EH (cell line): ENCODE measurements around the gene HOXC11.
A peak's percentile ranks its signal among the peaks of the same experiment; 100 is the strongest.

Source experiments
- DNase-seq: peaks from one replicate; pipeline ENCODE4 v3.0.0-alpha.2; 2015; ENCODE audit warnings: low read depth

HOXC11 gene

GRCh38 chr12:53958128-53958527 is 14.8 kb upstream of the HOXC11 start:
- DNase-seq: no peak

DNA sequence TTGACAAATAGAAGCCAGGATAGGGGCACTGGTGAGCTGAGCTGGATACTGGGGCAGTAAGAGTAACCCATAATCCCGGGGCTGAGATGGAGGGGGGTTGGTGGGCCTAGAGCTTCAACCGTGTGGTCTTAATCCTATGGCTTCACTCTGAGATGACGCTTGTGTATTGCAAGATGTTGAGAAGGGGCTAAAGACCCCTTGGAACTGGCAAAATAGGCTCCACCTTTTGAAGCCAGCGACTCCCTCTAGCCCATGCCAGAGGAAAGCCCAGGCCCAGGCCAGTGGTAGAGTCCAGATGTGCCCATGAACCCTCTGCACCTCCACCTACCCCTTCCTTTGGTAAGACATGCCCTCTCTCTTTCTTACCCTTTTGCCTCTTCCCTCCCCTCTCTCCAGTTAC is 13.6 kb upstream of the HOXC11 start:
- no peak for DNase-seq

GRCh38 chr12:53960187-53961024 is 12.5 kb upstream of the HOXC11 start:
- DNase-seq: no peak

DNA sequence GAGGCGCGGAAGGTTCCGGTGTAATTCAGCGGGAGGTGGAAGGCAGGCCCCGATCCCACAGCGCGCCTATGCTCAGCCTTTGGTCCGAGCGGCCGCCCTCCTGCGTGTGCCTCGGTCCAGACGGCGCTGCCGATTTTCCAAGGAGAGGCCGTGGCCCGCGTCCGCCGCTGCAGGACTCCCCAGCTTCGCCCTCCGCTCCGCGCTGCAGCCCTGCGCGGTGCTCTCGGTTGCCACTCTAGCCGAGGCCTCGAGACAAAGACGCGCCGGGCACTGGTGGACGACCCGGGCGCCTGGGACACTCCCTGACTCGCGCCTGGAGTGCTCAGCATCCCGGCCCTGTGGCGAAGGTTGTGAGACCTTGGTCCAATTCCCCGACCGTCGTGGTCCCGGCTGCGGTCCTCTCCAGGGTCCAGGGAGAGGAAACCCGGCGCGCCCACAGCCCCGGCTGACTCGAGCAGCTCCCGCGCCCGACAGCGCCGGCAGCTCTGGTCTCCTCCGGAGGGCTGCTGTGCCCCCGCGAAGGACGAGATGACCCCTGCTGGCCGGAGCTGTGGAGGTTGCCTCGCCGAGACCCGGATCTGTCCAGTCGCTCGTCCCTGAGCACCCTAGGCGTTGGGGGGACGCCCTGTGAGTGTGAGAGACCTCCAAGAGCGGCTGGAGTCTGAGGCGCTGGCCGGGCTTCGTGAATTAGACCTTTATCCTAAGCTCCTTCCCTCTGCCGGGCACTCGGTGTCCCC is 11.7 kb upstream of the HOXC11 start:
- DNase-seq: no peak

DNA sequence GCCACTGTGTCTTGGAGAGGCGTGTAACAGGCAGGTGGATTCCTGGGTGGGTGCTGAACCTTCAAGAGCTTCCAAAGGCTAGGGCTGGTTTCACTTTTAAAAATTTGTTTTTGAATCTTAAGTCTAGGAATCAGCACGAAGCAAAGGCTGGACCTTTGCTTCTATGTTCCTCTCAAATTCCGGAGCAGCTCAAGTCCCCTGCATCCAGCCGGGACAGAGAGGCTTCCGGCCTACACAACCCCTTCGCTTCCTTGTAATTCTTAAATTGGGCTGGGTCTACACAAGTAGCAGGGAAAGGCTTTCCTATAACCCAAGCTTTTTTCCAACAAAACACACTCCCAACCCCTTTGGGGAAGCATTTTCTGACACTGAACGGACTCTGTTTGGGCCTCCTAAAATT is 9.9 kb upstream of the HOXC11 start:
- DNase-seq: no peak

DNA sequence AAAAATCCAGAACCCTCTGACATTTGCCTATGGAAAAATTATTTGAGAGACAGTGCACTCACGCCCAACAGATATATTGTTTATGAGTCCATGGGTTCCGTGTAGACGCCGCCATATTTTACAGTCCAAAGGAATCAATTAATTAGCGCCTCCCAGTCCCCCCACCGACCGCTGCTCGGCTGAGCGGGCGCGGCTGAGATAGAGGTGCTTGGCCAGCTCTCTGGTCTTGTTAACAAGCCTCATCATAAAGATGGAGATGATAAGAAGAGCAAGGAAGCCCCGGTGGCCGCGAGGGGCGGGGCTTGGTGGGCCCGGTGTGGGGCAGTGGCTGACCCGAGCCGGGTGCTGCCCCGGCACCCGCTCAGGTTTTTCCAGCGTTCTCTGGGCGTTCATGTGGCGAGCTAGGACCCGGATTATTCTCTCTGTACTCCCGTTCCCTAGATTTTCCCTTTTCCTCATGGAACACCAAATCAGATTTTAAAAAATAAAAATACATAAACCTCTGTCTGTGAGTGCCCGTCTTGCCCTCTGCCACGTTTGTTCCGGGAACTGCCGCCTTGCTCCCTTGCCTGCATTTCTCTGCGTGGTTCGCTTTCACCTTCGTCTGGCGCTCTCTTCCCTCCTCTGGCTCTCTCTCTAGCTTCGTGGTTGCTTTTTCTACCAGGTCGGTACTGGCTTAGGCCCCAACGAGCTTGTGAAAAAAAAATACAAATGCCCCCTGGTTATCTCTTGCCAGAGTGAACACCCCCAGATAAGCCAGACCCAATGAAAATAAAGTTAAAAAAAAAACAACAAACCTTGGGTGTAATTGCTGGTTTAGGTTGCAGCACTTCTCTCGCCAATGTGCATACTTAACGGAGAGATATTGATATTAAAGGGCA is 9.3 kb upstream of the HOXC11 start:
- peak; percentile 42 for DNase-seq

DNA sequence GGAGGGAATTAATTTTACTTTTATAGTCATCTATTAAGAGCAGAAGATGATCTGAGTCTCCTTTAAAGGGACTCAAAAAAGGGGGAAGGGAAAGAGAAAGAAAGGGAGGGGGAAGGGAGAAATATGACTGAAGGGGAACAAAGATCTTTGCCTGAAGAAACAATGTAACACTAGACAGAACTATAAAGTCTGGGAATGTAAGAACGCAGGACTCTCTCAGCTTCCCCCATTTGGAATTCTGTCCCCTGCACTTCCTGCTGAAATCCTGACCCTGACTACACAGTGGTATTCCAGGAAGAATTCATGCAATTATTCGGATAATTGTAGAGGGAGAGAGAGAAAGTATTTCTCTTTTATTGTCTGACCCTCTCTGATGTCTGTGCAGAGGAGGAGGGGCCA is 8.6 kb upstream of the HOXC11 start:
- peak; percentile 82 for DNase-seq

DNA sequence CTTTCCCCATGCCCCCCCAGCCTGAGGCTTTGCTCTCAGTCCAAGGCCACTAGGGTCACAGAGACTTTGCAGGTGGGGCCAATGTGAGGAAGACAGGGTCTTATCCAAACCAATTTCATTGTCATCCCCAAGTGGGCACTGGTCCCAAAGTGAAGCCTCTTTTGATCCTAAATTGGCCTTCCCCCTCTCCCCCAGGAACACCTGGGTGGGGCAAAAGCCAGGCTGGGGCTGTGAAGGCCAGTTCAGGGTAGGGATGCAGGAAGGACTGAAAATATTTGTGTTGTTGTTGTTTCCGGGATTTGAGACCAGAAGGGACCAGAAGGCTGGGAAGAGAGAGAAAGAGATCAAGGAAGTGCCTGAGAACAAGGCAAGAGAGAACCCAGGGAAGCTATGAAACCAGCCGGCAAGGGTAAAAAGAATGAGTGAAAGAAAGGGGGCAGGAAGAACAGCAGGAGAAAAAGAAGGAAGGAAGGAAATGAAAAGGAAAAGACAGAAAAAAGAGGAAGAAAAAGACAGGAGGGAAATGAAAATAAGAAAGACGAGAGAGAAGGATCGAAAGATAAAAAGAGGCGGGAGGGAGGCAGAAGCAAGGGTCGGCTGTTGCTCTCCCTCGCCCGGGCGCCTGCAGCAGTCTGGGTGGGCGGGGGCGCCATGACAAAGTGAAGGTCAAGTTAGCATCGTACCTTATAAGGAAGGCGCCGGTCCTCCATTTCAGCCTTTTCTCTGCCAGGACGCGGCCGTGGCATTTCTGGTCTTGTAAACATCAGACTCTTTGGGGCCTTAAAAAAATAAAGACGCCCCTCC is 7.4 kb upstream of the HOXC11 start:
- peak; percentile 93 for DNase-seq

- no peak for DNase-seq
These were observed 6.9 kb upstream of the HOXC11 start for GRCh38 chr12:53966085-53966384.

DNA sequence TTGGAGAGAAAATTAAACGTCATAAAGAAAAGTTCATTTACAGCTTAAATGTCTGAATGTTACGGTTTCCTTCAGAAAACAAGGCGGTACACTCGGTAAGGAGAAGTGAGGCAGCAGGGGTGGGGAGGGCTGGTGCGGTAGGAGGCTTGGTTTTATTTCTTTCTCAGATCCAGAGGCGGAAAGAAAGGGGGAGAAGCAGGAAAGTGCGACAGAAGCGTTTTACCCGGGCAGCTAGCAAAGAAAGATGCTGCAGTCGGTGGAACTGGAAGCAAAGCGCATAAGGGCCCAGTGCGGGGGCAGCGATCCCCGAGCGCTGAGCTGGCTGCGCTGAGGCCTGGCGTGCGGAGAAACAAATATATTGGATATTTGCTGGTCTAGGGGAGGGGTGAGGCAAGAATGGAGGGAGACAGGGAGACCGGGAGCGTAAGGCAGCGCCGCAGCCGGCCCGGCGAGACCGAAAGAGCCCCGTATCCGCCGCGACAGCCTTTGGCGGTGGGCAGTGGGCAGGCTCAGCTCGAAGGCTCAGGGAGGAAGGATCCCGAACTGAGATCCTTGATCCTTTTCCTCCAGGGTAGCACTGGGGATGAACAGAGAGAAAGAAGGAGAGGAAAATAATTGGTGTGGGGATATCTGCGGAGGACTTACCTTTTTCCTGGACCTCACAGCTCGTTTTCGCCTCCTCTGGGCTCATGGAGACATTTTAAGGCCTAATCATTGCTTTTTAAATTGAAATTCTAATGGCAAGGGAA is 6.4 kb upstream of the HOXC11 start:
- peak; percentile 49 for DNase-seq

DNA sequence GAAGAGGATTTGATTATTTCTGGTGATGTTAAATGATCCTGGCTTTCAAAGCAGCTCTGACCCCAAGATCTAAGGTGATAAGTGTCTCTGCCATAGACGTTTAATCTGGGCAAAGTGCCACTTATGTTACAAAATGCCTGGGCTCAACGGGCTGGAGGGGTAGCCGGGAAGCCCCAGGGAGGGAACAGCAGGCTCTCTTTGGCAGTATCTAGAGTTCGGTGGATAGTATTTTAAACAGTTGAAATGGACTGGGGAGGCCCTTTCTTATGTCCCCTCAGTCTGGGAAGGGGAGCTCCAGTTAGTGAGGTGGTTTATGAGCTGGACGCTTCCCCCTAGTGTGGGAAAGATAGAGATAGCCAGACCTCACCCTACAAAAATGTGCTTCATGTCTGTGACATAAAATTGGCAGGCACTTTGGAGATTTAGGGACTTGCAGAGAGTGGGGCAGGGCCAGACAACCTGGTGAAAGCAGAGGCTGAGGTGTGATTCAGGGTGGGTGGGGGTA is 5.5 kb upstream of the HOXC11 start:
- DNase-seq: peak; percentile 83

- peak; percentile 67 for DNase-seq
These were observed 4.5 kb upstream of the HOXC11 start for GRCh38 chr12:53968214-53969127.

- DNase-seq: peak; percentile 62
These were observed 3.2 kb upstream of the HOXC11 start for GRCh38 chr12:53969588-53970259.

- DNase-seq: no peak
These were observed 2.5 kb upstream of the HOXC11 start for GRCh38 chr12:53970451-53970850.

DNA sequence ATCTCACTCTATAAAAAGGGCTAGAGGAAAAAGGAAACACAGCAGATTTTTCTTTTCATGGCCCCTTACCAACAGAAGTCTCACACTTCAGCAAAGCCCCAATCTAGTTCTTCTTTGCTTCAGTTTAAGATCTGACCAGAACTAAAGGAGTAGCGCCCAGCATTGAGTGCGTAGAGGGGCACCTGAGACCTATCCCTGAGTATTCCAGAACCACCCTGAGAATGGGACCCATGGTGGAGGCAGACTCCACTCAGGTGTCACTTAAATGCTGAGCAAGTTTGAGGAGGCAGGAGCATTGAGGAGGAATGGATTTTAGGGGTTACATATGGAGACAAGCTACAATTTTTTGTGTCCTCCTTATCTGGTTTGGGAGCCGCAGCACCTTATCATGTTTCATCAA is 1.8 kb upstream of the HOXC11 start:
- no peak for DNase-seq

DNA sequence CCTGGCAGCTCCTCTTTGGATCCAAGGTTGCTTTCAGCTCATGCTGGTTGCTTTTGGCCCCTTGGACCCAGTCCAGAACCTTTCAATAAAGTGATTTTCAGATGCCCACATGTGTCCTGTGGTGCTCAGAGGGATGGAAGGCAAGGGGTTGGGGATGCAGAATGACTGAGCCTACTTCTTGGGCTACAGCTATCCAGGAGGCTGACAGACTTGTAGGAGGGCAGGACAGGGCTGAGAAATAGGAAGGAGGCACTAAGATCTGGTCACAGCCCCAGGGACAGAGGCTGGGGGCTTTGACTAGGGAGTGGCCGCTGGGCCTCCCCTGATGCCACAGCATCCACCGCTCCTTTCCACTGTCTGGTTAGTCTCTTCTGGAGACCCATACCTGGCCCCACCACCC is 1.2 kb upstream of the HOXC11 start:
- DNase-seq: no peak

DNA sequence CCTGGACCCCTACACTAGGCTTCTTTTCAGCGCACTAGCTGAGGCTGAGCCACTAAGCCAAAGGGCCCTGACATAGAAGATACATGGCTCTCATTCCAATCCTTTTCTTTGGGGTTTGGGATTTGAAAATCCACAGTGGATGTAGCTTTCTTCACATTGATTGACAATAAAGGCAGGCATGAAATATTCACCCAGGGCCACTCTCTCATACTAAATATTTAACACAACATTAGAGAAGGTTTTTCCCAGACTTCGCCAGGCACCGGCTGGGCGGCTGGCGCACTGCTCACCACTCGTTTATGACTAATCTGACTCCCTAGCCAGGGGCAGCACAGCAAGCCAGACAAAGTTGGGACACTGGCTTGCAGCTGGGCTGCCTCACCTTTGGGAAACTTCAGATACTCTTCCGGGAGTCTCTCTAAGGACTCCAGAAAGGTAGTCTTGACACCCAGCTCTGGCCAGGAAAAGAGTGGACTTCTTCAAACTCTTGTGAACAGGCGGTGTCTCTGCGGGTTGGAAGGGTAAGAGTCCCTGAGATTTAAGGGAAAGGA is 699 bp upstream of the HOXC11 start:
- DNase-seq: peak; percentile 68

GRCh38 chr12:53973236-53974042 is 513 bp downstream of the HOXC11 start:
- DNase-seq: peak; percentile 72
